Keratinocyte (primary cell): ENCODE data around the gene LRRTM2. TPM values are rescaled to one million over a fixed set of nuclear protein-coding genes. Genes with fewer than 3 reads are reported as not detected.

ENCODE experiments used
- DNase-seq: peaks from one replicate; pipeline ENCODE4 v3.0.0-alpha.2; 2011; ENCODE audit warnings: low read depth, missing footprints, low spot score
- FAIRE-seq: peaks from 2 replicates; lab custom pipeline; 2011; peaks lifted over from hg19 to GRCh38; lab: Jason Lieb, UNC
- H2AFZ ChIP-seq: 2 replicates; pipeline ENCODE4 v1.6.0; 2012; ENCODE audit warnings: low read length, control low read depth, inconsistent platforms; ENCODE audit not compliant: control insufficient read depth
- H3K27ac ChIP-seq: 2 replicates; pipeline ENCODE4 v1.5.1; 2011; ENCODE audit warnings: low read length; ENCODE audit not compliant: control insufficient read depth, insufficient read depth
- H3K27me3 ChIP-seq: 3 replicates; pipeline ENCODE4 v1.6.0; 2011; ENCODE audit warnings: low read length; ENCODE audit not compliant: control insufficient read depth, insufficient read depth; ENCODE audit errors: extremely low read depth
- H3K36me3 ChIP-seq, 2 experiments: 2 replicates in 1 of 2; 3 replicates in 1 of 2; pipeline ENCODE4 v1.5.1; 2011; ENCODE audit warnings: low read length in 2 of 2, mild to moderate bottlenecking in 1 of 2; ENCODE audit not compliant: control insufficient read depth in 2 of 2, insufficient read depth in 2 of 2; ENCODE audit errors: extremely low read depth in 1 of 2
- H3K4me1 ChIP-seq: 3 replicates; pipeline ENCODE4 v1.5.1; 2011; ENCODE audit warnings: low read length; ENCODE audit not compliant: control insufficient read depth, insufficient read depth; ENCODE audit errors: extremely low read depth
- H3K4me2 ChIP-seq: 3 replicates; pipeline ENCODE4 v1.6.0; 2011; ENCODE audit warnings: low read depth, low read length; ENCODE audit not compliant: control insufficient read depth, insufficient read depth; ENCODE audit errors: extremely low read depth
- H3K4me3 ChIP-seq, 3 experiments: fragments of 200-600 bp in 1 of 3; sonication (generic) in 1 of 3; 2 replicates in 2 of 3; 3 replicates in 1 of 3; pipeline ENCODE4 v1.5.1; 2011 to 2016; ENCODE audit warnings: low read length in 3 of 3, mild to moderate bottlenecking in 3 of 3, control low read depth in 2 of 3, inconsistent platforms in 1 of 3, low read depth in 1 of 3, mixed read lengths in 1 of 3, mixed run types in 1 of 3, moderate library complexity in 1 of 3; ENCODE audit not compliant: control insufficient read depth in 2 of 3, insufficient read depth in 2 of 3; ENCODE audit errors: extremely low read depth in 1 of 3
- H3K79me2 ChIP-seq: 2 replicates; pipeline ENCODE4 v1.6.0; 2012; ENCODE audit warnings: low read length; ENCODE audit not compliant: control insufficient read depth, insufficient read depth
- H3K9ac ChIP-seq: 3 replicates; pipeline ENCODE4 v1.6.0; 2011; ENCODE audit warnings: low read length; ENCODE audit not compliant: control insufficient read depth, insufficient read depth; ENCODE audit errors: extremely low read depth
- H3K9me1 ChIP-seq: 3 replicates; pipeline ENCODE4 v1.6.0; 2011; ENCODE audit warnings: low read length; ENCODE audit not compliant: control insufficient read depth, insufficient read depth; ENCODE audit errors: extremely low read depth
- H3K9me3 ChIP-seq: 2 replicates; pipeline ENCODE4 v1.5.1; 2012; ENCODE audit warnings: low read depth, low read length; ENCODE audit not compliant: control insufficient read depth
- H4K20me1 ChIP-seq: 3 replicates; pipeline ENCODE4 v1.6.0; 2011; ENCODE audit warnings: low read length; ENCODE audit not compliant: control insufficient read depth, insufficient read depth; ENCODE audit errors: extremely low read depth
- CTCF ChIP-seq, 3 experiments: IDR thresholded peaks in 1 of 3; conservative IDR thresholded peaks in 1 of 3; optimal IDR thresholded peaks in 1 of 3; 2 replicates in 2 of 3; 3 replicates in 1 of 3; pipeline versions ENCODE3 to v1.5.1; 2011; ENCODE audit warnings: low read length in 3 of 3, mild to moderate bottlenecking in 3 of 3, moderate library complexity in 2 of 3, control low read depth in 1 of 3, inconsistent platforms in 1 of 3; ENCODE audit not compliant: insufficient read depth in 2 of 3; ENCODE audit errors: extremely low read depth in 1 of 3
- EZH2 ChIP-seq: IDR thresholded peaks from one replicate; pipeline ENCODE4 v1.6.1; 2012; ENCODE audit warnings: inconsistent platforms, mild to moderate bottlenecking, low read length, moderate library complexity
- dilution Hi-C: fragments of 300-500 bp; cut with MboI; formaldehyde crosslinking; loops from one replicate; pipeline ENCODE4 v1.7.0; 2020; ENCODE audit warnings: low sequenced_read_pairs; ENCODE audit not compliant: extremely low pct_ligation_motif_present
- polyA plus RNA-seq, 5 experiments: library from polyadenylated mRNA; depleted of rRNA in 3 of 5; stranded (reverse) in 3 of 5; stranded (forward) in 1 of 5; unstranded in 1 of 5; fragments of >200 nt; gene quantifications; 1 replicate in 1 of 5; 2 replicates in 3 of 5; 3 replicates in 1 of 5; pipeline versions ENCODE4 v1.2.1 to v1.2.3, GENCODE V29; 2011 to 2012; ENCODE audit warnings: missing spikeins in 2 of 5, low read depth in 1 of 5, low replicate concordance in 1 of 5

Gene LRRTM2
- polyA plus RNA-seq, 1 donor (not counting 4 experiments of a cell fraction or from before 2014, with no cell fraction given) = not detected

DNA sequence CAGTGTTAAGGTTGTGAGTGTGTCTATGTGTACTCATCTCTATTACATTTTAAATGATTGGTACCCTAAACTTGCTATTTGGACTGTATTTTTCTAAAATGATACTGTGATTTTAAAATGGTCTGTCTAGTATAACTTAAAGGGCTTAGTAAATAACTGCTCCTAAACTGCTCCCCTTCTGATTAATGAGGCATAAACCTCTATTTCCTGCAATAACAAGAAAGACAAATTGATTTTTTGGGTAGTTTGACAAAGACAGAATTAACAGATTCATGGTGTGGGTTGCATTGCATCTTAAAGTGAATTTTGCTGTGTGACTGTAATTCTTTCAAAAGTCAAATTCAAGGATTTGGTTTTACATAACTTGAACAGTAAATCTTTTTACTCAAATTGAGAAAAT, 8.1 kb upstream of the LRRTM2 start:
- Histone ChIP-seq H3K36me3 (peaks cover 6 to 20% of the 10 kb centered on the region in 2 experiments), H3K4me3 (no peak overlapping the region), H3K4me2 (no peak overlapping the region), H4K20me1 (no peaks in the 10 kb centered on the region), H3K79me2 (peaks cover 46% of the 10 kb centered on the region), H3K9me1 (no peaks in the 10 kb centered on the region), H3K27me3 (no peaks in the 10 kb centered on the region), H3K4me1 (no peaks in the 10 kb centered on the region), H2AFZ (no peak overlapping the region), H3K27ac (no peak overlapping the region), H3K9ac (no peak overlapping the region), H3K9me3 (no peaks in the 10 kb centered on the region)
- TF ChIP-seq CTCF (optimal IDR thresholded peaks at IDR 0.05 in 1 of 3, IDR thresholded peaks at IDR 0.05 in 1 of 3, conservative IDR thresholded peaks at IDR 0.05 in 1 of 3; ENCODE audit: extremely low read depth in 1 of 3, insufficient read depth in 2 of 3, low read length in 3 of 3) (no peak), EZH2 (no peak)
- FAIRE-seq (no peak), DNase-seq (no peak)
- dilution Hi-C loops = no loop called here

- Histone ChIP-seq H3K4me2 (no peak overlapping the region), H3K4me3 (no peak overlapping the region), H3K27ac (no peak overlapping the region), H3K27me3 (no peaks in the 10 kb centered on the region), H3K9ac (no peak overlapping the region), H3K9me1 (peaks cover 2% of the 10 kb centered on the region), H3K4me1 (no peaks in the 10 kb centered on the region), H4K20me1 (no peaks in the 10 kb centered on the region), H2AFZ (no peak overlapping the region), H3K36me3 (peaks cover 0 to 8% of the 10 kb centered on the region in 2 experiments), H3K79me2 (peaks cover 80% of the 10 kb centered on the region), H3K9me3 (no peaks in the 10 kb centered on the region)
- FAIRE-seq (no peak), DNase-seq (no peak)
- TF ChIP-seq CTCF (optimal IDR thresholded peaks at IDR 0.05 in 1 of 3, IDR thresholded peaks at IDR 0.05 in 1 of 3, conservative IDR thresholded peaks at IDR 0.05 in 1 of 3; ENCODE audit: extremely low read depth in 1 of 3, insufficient read depth in 2 of 3, low read length in 3 of 3) (no peak), EZH2 (no peak)
- dilution Hi-C loops = no loop called here
Measured at GRCh38 chr5:138878437-138879235, 3.5 kb upstream of the LRRTM2 start.
